Measurements from ENCODE around the gene LSM7.

DNA sequence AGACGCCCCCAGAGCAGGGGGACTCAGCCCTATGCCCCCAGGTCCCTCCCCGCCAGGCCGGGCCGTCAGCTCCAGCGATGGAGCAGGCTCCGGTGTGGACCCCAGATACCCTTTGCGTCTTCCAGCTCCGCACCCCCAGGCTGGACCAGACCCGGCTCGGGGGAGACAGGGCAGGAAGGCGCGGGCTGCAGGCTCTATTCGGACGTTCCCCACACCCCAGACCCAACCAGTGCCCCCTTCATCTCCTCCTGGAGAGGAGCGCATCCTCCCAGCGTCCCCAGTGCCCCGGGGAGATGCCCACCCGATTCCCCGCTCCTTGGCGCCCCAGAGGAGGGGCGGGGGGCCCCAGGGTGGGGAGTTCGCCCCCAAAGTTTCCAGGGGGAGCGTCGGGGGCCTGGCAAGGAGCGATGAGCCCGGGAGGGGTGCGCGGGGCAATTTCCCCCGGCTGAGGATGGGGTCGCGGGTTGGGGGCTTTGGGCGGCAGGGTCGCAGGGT lies 20.8 kb downstream of the LSM7 start:
- TF ChIP-seq EZH2 (IDR thresholded peaks at IDR 0.05) (no peak), POLR2AphosphoS5 (IDR thresholded peaks at IDR 0.05; ENCODE audit: borderline replicate concordance, low read depth, low read length) (no peak), FOXP2 (optimal IDR thresholded peaks at IDR 0.05; ENCODE audit: control extremely low read depth, extremely low read length, insufficient read depth) (no peak)

Measured in SK-N-MC (cell line).